Stimulated activated CD4-positive, alpha-beta T cell treated with anti-CD3 and anti-CD28 coated beads, Interleukin-4, amount 100 ng/mL, for 48 hours (primary cell): Measurements from ENCODE around the gene NUDT4B.
"Not testable (repeated sequence)": the region's sequence is repeated elsewhere in the genome, so short reads cannot be mapped to it uniquely, and the experiment has no call there.

Experiments
- DNase-seq, 2 donors: peaks; one replicate each; pipeline ENCODE4 v3.0.0-alpha.2; 2020; ENCODE audit warnings: low read depth in 2 of 2

NUDT4B gene

DNA sequence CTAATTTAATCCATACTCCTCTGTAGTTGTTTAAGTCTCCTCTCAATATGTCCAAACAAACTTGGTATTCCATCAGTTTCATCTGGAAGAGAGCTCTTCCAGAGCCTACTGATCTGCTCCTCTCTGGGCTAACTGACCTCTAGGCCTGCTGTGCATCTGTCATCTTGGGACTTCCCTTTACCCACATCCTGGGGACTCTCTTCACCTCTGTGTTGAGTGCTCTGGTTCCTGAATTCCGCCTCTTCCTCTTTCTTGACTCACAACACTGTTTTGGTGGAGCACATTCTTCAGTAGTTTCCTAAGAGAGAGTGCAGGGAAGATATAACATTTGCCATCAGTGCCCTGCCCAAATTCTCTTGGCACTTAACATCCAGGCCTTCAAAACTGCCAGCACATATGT lies 13.0 kb upstream of the NUDT4B start:
- not testable (repeated sequence) for DNase-seq

DNA sequence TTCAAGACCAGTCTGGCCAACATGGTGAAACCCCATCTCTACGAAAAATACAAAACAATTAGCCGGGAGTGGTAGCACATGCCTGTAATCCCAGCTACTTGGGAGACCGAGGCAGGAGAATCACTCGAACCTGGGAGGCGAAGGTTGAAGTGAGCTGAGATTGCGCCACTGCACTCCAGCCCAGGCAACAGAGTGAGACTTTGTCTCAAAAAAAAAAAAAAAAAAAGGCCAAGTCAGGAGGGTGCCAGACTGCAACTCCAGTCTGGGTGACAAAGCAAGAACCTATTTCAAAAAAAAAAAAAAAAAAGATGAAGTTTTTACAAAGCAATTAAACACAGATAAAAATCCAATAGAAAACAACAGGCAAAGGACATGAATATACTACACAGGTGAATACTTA lies 9.9 kb upstream of the NUDT4B start:
- DNase-seq, result not testable (repeated sequence)

DNA sequence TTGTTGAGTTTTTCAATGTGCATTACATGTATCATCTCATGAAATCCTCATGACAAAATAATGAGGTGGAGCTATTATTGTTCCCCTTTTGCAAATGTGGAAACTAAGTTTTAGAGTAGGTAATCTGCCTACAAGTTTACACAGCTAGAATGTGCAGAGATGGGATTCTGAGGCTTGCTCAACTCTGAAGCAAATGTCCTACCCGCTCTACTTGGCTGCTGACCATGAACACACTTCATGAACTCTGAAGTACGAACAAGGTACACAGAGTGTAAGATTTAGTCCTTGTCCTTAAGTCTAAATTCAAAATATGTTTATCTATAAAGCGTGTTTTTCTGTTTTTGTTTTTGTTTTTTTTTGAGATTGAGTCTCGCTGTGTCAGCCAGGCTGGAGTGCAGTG lies 5.4 kb upstream of the NUDT4B start:
- DNase-seq, result not testable (repeated sequence)

DNA sequence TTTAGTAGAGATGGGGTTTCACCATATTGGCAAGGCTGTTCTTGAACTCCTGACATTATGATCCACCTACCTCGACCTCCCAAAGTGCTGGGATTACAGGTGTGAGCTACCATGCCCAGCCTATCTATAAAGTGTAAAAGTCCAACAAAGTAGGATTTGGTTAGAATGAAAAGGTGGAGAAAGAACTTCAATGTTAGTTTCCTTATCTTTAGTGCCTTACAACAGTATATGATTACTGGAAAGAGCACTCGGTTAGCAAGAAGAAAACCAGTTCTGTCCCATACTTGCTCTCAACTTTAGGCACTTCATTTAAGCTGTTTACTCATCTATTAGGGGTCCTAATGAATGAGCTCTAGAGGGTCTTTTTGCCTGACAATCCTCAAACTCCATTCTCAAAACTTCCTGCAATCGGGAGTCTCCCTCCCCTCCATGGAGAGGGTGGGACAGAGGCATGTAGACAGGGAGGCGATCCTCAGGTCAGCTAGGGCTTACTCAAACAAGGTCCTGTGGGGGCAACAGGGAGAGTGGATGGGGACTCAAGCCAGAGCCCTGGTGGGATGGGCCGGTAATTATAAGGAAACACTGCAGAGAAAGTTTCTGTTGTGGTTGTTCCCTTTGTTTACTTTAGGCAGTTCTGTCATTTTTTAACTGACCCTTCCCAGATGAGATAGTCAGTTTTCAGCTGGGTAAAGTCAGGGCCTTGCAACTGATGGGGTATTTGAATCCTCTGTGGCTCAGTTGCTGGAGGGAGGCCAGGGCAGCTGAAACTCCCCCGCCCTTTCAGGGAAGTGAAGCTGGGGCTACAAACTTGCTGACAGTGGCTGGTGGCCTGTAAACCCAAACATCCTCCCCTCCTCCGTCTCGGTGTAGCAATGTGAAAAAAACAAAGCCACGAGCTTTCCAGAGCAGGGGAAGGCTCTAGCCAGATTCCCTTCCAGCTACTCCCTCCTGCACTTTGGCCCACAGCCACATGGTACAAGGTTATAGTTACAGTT lies 4.6 kb upstream of the NUDT4B start:
- DNase-seq, result not testable (repeated sequence)

DNA sequence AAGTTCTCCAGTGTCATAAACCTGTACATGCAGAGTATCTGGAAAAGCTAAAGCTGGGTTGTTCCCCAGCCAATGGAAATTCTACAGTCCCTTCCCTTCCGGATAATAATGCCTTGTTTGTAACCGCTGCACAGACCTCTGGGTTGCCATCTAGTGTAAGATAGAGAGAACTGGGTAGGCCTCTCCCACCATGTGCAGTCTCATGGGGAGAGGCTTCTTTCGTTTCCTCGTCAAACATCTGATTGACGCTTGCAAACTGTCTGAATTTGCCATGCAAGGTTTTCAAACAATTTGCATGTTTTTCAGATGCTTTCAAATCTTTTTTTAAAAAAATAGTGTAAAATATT lies 734 bp downstream of the NUDT4B start:
- DNase-seq, result not testable (repeated sequence)

DNA sequence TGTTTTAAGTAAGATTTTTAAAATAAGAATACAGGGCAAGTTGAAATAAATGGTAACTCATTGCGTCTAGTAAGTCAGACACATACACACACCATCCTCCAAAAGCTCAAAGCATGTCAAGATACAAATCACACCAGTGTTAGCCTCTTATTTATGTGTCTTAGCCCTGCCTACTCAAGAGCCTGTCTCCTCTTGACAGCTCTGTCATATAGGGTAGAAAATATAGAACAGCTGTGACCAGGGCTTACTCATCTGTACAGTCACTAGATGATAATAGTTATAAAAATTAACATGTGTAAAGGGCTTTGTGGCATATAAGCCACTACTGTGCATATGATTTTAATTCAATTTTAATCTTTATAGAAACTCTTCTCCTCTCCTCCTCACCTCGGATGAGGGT lies 7.7 kb downstream of the NUDT4B start:
- DNase-seq, result not testable (repeated sequence)

DNA sequence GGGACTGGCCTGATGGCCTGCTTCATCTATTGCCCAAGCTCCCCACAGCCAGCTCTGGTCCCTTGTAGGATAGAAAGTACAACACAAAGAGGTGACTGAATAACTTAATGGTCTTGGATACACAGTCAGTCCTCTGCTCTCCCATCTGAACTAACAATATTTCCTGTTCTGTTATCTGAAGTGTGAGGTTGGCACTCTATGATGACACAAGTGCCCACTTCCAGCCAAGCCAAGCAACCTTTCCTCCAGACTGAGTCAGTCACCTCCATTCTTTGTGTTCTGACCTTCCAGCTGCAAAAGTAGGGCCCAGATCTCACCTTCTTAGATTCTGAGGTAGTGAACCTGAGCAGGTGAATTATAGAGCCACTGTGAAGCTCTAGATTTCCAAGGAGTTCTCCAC lies 8.9 kb downstream of the NUDT4B start:
- DNase-seq, result not testable (repeated sequence)

DNA sequence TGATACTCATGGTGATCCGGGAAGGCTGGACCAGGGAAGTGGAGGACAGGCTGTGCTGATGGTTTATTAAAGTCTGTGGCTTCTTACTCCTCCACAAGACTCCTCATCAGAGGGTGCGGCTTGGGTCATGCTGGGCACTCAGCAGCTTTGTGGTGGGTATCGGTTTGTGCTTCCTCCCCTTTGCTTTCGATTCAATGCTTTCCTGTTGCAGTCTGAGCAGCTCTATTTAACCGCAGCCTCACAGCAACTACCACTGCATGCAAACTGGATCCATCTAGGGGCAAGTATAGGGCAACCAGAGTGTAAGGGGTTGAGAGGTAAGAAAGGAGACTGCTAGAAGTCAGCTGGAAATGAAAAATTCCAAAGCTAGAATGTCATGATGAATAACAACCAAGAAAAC lies 9.8 kb downstream of the NUDT4B start:
- DNase-seq, result not testable (repeated sequence)

DNA sequence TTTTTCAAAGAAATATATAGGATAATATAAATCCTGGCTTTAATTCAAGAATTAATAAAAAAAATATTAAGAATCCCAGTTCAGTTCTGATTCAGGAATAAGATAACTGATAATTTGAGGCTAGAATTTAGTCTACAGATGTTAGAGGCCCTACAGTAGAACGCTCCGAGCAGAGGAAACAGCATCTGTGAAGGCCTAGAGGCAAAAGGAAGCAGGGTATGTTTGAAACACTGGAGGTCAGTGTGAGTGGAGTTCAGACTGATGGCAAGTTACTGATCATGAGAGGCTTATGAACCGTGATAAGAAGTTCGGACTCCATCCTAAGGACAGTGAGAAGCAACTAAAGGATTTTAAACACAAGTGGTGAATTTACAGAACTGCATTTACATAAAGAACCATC lies 10.4 kb downstream of the NUDT4B start:
- DNase-seq, result not testable (repeated sequence)

DNA sequence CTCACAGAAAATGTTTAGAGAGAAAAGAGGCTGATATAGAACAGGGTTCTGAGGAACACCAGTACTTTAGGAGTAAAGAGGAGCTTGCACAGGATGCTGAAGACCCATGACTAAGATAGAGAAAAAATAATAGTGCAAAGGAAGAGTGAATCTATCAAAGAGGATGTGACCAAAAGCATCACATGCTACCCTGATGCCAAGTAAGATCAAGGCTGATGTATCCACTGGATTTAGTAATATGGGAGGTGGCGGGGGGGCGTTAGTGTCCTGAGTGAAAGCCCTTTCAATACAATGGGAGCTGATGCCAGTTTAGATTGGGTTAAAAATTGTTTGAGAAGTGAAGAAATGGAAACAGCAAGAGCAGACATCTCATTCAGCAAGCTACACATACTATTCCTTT lies 11.2 kb downstream of the NUDT4B start:
- DNase-seq, result not testable (repeated sequence)

DNA sequence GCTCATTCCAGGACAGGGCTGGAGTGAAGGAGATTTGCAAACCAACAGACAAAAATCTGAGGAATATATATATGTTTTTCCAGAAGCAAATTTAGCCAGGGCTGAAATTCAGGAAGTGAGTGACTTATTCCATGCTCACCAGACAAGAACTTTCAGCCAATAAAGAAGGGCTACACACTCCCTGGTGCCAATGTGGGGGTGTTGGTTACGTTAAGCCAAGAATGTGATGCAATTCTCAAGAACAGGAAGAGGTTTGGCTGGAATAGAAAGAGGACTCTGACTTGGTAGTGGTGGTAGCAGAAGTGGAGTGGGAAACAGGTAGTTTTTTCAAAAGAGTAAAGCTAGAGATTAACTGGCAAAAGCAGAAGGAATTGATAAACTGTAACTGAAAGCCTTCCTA lies 11.6 kb downstream of the NUDT4B start:
- not testable (repeated sequence) for DNase-seq

DNA sequence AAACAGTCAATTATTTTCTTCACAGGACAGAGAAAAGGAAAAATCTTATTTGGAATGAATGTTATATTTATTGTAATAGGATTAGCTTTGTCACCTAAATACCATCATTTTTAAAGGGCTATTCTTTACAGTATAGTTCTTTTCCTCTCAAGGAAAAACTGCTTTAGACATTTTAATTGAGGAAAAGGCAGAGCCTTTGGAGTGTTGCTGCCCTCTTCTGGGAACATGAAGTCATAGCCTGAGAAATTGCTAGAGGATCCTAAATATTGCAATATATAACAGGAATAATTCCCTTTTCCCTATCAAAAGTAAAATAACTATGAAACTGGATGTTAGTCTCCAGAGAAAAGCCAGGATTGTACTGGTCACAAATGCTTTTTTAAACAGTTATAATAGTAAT lies 12.8 kb downstream of the NUDT4B start:
- DNase-seq, result not testable (repeated sequence)

DNA sequence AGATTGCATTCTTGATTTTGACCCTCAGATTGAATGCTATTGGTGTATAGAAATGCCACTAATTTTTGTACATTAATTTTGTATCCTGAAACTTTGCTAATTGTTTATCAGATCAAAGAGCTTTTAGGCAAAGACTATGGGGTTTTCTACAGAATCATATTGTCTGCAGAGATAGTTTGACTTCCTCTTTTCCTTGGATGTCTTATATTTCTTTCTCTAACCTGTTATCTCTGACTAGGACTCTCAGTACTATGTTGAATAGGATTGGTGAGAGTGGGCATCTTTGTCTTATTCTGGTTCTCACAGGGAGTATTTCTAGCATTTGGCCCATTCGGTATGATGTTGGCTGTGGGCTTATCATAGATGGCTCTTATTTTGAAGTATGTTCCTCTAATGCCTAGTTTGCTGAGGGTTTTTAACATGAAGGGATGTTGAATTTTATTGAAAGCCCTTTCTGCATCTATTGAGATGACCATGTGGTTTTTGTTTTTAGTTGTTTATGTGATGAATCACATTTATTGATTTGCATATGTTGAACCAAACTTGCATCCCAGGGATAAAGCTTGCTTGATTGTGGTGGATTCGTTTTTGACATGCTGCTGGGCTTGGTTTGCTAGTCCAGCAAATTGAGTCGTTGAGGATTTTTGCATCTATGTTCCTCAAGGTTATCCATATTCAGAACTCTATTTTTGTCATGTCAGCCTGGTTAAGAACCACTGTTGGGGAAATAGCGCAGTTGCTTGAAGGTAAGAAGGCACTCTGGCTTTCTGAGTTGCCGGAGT lies 16.9 kb downstream of the NUDT4B start:
- DNase-seq, result not testable (repeated sequence)

DNA sequence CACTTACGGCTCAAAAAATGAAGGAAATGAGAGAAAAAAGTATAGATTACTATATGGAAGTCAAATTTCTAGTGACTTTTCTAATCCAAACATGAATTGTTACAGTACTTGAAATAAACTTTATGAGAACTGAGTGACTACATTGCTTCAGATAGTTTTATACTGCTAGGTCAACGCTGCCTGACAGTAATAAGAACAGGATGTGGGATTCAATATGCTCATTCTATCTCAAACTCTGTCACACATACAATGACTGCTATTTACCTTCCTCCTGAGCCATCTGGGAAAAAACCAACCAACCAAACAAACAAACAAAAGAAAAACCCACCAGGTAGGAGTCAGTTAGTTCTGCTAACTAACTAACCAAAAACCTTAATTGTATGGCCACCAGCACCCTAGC lies 20.0 kb downstream of the NUDT4B start:
- DNase-seq, result not testable (repeated sequence)

DNA sequence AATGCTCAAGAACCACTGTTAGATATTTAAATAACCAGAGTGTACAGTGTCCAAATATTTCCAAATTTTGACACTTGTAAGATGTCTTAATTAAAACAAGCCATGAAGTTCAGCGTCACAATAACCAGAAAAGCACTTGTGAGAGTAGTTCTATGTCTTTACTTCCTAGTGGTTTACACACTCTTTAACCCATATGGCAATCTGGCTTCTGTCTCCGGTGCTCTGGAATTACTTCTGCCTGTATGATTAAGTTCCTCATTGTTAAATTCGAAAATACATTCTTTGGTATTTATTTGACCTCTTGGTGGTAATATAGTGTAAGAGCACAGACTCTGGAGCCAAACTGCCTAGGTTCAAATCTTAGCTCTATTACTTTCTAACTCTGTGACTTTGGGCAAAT lies 20.9 kb downstream of the NUDT4B start:
- not testable (repeated sequence) for DNase-seq

DNA sequence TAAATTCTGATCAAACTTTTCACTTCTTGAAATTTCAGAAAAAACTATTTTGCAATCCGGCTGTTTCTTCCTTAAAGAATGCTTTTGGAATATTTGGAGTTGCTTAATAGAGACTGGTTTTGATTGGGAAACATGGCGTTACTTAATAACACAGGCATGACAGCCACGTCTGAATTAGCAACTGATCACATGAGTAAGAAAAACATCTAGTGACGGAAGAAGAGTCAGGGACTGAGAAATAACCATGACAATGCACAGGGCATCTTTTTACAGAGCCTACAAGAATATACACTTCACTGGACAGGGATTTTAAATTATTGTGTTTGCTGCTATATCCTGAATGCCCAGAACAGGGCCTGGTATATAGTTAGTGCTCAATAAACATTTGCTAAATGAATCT lies 25.1 kb downstream of the NUDT4B start:
- not testable (repeated sequence) for DNase-seq

DNA sequence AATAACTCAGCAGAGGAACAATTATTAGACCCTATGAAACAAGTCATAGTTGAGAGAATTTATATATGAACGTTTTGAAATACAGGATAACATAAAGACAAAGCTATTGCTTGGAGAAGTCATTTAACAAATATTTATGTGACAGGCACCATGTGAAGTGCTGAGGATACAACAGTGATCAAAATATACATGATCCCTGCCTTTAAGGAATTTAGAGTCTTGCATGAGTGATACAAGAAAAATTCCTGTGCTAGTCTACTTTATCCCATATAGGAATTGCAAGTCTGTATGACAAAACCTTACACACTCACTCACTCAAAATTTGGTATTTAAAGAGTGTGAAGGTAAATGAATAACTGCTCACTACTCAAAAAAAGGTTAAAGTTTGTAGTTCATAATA lies 25.5 kb downstream of the NUDT4B start:
- not testable (repeated sequence) for DNase-seq

DNA sequence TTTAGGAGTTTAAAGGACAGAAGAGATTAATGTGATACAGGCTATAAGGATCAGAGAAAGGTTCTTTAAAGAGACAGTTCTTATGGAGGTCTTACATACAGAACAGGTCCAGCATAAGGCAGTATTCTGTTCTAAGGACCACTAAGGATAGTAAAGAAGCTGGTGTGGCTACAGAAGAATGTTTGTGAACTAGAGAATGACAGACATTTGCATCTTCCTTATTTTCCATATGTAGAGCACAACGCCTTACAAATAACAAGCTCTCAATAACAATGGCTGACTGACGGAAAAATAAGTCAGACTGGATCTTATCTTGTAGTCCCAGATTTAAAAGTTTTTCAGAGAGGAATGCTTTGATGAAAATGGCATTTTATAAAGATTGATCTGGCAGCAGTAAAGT lies 26.7 kb downstream of the NUDT4B start:
- not testable (repeated sequence) for DNase-seq

DNA sequence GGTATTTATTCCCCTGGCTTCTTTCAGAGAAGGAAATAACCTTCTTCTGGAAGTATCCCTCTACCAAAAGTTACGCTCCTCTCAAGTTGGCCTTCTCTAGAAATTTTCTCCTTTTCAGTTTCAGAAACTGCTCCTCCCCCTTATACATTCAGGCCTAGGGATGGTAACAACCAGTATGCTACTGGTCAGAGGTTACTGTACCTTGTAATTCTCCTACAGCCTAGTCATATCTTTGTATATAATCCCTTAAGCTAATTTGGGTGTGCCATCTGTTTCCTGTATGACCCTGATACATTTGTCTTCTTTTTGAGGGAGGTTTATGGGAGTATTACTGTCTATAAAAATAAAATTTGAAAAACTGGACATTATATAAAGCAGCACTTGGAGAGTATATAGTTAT lies 29.1 kb downstream of the NUDT4B start:
- not testable (repeated sequence) for DNase-seq

DNA sequence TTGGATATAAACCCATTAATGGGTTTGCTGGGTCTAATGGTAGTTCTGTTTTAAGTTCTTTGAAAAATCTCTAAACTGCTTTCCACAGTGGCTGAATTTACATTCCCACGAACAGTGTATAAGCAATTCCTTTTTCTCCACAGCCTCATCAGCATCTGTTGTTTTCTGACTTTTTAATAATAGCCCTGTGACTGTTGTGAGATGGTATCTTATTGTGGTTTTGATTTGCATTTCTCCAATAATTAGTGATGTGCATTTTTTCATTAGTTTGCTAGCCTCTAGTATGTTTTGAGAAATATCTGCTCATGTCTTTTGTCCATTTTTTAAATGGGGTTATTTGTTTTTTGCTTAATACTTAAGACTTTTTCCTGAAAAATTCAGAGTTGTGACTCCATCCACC lies 31.8 kb downstream of the NUDT4B start:
- DNase-seq, result not testable (repeated sequence)

DNA sequence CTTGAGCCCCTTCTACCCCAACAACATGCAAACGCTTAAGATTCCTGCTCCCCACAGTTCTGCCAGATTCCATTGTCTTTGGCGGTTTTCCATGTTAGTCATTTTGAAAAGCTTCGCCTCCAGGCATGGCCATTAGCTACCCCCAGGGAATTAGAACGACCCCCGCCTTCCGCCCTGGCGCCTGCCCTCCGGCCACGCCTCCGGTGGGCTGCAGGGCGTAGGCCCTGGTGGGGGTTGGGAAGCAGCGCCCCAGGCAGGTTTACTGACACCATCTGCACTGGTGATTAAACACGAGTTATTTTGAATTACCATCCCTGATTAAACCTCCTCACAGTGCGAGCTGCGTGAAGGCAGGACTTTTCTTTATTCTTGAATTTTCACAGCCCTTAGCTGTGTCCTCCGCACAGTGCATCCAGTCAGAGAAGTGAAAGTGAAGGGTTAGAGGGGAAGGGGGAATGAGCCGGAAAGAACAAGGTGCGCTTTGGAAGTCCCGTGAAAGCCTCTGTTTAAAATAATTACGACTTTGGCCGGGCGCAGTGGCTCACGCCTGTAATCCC lies 43.0 kb downstream of the NUDT4B start:
- not testable (repeated sequence) for DNase-seq

DNA sequence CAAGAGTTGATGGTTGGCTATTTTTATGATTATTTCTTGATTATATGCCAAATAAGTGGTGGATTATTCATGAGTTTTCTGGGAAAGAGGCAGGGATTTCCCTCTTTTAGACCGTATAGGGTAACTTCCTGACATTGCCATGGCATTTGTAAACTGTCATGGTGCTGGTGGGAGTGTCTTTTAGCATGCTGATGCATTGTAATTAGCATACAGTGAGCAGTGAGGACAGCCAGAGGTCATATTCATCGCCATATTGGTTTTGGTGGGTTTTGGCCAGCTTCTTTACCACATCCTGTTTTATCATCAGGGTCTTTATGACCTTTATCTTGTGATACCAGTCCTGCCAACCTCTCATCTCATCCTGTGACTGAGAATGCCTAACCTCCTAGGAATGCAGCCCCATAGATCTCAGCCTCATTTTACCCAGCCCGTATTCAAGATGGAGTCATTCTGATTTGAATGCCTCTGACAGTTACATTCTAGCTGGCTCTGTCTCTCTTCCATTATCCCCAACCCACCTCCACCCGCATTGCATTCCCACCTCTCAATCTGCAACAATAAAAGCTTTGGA lies 45.3 kb downstream of the NUDT4B start:
- DNase-seq, result not testable (repeated sequence)
